Middle frontal gyrus (tissue), 1 donor: ENCODE measurements around the gene NUPR2.
"Not testable (repeated sequence)": the region's sequence is repeated elsewhere in the genome, so short reads cannot be mapped to it uniquely, and the experiment has no call there.

Experiments
- DNase-seq: peaks from one replicate; pipeline ENCODE4 v3.0.0-alpha.2; 2015; ENCODE audit warnings: low spot score; ENCODE audit errors: extremely low spot score

The NUPR2 gene, protein sequence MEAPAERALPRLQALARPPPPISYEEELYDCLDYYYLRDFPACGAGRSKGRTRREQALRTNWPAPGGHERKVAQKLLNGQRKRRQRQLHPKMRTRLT

DNA sequence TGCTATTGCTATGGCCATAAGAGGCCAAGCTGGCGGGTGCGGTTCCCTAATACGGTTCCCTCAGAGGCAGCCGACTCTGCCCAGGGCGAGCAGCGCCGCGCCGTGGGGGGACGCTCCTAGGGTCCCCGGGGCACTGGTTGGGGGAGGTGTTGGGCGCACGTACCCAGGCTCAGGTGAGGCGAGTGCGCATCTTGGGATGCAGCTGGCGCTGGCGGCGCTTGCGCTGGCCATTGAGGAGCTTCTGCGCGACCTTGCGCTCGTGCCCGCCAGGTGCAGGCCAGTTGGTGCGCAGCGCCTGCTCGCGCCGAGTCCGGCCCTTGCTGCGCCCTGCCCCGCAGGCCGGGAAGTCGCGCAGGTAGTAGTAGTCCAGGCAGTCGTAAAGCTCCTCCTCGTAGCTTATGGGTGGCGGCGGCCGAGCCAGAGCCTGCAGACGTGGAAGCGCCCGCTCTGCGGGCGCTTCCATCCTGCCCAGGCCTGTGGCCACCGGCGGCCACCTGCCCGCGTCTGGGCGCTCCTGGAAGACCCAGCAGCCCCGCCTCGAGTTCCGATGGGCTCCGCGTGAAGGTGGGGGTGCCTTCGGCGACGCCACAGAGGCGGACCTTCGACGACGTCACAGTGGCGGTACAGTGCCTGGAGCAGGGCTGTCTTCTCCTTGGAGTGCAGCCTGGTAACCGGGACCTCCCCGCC, at the start of gene NUPR2:
NUPR2 (minus strand) TSS at position 566 of the 687 bp plus-strand sequence; CDS start at position 463, 103 bp downstream.
- no peak for DNase-seq

DNA sequence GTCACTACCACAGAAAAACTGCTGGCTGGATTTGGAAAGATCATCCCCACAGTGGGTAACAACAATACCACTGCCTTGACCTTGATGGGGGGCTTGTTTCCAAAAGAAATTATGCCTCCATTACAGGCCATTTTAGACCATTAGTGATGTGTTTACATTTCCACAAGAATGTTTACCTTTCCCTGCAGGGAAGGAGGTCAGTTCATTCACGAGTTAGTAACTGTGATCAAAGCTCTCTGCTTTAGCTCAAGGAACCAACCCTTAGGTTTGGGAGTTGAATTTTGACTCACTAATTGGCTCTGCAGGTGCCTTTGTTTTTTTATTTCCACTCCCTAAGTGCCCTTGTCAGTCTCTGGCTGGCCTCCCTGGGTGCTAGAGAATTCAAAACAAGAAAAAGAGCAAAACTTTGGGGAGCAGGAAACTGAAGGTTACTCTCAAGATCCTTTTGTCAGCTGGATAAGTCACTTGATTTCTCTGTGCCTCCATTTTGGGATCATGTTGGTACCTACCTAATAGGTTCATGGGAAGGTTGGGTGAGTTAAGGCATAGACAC, 41.1 kb upstream of the NUPR2 start:
- no peak for DNase-seq

DNA sequence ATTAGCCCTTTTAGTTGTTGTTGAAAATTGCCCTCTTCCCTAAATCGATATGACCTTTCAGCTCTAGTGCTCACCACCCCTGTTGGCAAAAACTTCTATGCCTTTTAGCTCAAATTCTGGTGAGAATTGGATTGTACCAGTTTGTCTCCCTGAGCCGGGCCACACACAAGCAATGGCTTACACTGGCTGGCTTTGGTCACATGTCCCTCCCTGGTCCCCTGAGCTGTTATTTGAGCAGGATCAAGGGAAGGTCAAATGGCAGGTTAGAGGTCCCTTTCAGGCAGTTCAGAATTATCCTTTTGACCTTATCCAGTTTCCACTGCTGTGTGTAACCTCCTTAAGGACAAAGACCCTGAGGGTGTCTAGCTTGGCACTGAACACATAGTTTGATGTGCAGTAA, 14.8 kb upstream of the NUPR2 start:
- not testable (repeated sequence) for DNase-seq

DNA sequence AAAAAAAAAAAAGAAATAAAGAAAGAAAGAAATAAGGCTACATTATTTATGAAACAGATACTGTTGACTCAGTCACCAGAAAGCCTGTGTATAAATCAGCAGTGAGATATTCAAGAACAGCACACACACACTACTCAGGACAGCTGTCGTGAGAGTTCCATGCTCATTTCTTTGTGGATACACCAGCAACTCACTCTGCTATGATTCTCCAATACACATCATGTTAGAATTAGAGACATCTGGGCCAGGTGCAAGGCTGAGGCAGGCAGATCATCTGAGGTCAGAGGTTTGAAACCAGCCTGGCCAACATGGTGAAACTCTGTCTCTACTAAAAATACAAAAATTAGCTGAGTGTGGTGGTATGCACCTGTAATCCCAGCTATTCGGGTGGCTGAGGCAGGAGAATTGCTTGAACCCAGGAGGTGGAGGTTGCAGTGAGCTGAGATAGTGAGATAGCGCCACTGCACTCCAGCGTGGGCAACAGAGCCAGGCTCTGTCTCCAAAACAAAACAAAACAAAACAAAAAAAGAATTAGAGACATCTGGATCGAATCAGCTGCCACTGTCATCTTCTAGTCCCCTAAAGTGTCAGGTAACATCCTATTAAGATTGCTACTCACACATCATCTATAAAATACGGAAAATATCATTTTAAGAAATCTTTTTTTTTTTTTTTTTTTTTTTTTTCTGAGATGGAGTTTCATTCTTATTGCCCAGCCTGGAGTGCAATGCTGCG, 11.2 kb upstream of the NUPR2 start:
- DNase-seq, result no peak

DNA sequence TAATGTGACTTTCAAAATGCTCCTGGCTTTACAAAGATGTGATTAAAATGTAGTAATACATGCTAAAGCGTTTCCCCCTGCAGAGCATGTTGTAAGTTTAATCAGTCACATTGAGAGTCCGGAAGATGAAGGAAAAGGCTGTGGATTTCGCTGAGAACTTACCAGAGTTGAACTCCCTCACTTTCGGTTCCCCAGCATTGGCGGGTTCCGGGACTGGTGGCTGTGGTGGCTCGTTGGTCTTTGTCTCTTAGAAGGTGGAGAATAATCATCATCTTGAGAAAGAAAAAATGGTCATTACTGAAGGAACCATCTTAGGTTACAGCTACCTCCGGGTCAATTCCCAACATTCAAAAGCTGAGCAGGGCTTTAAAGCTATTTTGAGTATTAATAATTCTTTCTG, 9.6 kb upstream of the NUPR2 start:
- no peak for DNase-seq

DNA sequence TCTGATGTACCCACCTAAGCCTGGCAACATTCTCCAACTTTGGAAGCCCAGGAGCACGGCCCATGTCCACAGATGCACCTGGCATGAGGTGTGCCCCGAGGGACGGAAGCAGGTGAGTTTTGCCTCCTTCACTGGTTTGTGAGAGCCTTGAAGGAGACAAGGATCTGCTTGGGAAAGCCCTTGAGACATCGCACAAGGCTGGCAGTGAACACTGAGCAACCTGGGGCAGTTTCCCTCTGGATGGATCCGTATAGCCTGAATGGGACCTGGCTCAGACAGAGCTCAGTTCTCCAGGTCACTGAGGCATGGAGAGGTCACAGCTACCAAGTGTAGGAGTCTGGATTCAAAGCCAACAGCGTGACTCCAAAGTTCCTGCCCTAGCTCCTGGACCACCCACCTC, 8.8 kb upstream of the NUPR2 start:
- no peak for DNase-seq

DNA sequence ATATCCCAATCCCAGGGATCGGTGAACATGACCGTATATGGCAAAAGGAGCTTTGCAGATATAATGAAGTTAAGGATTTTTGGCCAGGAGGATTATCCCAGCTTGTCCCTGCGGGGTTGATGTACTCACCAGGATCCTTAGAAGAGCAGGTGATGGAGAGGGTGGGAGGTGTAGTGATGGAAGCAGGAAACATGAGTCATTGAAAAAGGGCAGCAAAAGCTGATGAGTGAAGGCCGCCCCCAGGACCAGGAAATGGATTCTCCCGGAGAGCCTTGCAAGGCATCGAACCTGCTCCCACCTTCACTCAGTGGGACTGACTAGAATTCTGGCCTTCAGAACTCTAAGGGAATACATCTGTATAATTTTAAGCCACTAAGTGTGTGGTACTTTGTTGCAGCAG, 5.2 kb upstream of the NUPR2 start:
- no peak for DNase-seq

DNA sequence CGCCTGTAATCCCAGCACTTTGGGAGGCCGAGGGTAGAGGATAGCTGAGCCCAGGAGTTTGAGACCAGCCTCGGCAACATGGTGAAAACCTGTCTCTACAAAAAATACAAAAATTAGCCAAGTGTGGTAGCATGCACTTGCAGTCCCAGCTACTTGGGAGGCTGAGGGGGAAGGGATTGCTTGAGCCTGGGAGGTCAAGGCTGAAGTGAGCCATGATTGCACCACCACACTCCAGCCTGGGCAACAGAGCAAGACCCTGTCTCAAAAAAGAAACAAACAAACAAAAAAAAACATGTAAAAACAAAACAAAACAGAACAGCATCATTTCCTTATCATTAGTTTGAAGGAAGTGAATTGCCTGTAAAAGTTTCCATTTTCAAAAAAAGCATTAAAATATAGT, 4.0 kb downstream of the NUPR2 start:
- DNase-seq, result not testable (repeated sequence)

DNA sequence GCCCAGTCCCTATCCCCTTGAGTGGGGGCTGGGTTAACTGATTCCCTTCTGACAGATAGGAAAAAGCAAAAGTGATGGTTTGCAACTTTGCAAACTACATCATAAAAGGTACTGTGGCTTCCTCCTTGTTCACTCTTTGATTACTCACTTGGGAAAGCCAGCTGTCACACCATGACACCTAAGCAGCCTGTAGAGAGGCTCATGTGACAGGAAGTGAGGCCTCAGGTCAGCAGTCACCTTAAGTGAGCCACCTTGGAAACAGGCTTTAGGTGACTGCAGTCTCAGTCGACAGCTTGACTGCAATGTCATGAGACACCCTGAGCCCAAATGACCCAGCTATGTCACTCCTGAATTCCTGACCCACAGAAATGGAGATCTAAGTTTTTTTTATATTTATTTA, 5.6 kb downstream of the NUPR2 start:
- no peak for DNase-seq

DNA sequence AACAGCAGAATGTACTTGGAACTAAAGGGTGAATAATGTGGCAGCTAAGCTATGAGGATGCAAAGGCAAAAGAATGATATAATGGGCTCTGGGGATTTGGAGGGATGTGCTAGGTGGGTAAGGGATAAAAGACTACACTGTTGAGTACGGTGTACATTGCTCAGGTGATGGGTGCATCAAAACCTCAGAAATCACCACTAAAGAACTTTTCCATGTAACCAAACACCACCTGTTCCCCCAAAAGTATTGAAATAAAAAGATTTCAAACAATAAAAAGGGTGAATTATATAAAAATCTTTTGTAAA, 8.3 kb downstream of the NUPR2 start:
- DNase-seq, result no peak

DNA sequence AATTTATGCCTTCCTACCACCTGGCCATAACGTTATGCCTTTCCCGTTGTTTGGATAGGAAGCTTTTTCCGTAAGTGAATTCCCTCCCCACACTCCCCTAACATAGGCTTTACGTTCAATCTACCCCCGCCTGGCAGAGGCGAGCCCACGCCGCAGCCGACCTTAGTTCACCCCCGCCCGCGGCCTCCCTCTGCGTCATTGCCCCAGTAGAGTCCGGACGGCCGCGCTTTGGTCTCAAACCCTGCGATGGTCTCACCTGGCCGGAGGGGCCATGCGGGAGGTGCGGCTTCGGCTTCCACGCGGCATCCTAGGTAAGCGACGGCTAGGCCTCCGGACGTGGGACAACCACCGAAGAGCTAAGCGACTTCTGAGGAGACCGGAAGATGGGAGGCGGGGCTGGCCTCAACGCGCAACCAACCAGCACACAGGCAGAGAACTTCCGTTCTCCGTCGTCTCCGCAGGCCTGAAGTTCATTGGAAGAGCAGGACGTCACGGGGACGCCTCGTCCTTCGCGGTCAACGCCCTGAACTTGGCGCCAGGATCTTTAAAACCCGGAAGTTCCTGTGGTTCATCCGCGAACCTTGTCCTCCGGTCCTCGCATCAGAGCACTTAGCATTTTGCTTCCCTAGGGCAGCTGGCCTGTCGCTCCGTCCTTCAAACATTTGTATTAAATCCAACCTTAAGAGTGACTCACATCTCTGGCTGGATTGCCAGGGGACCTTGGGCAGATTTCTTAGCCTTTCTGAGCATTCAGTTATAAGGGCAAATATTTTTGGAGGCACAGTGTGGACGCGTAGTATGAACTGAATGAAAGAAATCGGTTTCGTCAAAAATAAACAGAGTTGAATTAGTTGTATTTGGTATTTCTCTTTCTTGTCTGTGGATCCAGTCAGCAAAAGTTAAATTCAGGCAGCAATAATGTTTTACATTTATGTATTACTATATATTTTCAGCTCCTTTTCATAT, 9.8 kb downstream of the NUPR2 start, which contains the start of gene CHCHD2:
CHCHD2 (minus strand) TSS at position 369 of the 966 bp plus-strand sequence; CDS start at position 306, 63 bp downstream.
- DNase-seq, result peak; percentile 98

DNA sequence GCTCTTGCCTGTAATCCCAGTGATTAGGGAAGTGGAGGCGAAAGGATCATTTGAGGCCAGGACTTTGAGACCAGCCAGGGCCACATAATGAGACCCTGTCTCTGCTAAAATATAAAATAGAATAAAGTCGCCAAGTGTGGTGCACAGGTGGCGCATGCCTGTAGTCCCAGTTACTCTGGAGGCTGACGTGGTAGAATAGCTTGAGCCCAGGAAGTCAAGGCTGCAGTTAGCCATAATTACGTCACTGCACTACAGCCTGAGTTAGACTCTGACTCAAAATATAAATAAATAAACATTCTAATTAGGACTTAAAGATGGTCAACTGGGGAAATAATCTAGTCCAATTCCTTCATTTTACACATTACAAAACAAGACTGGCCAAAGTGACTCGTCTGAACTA, 10.7 kb downstream of the NUPR2 start:
- no peak for DNase-seq

DNA sequence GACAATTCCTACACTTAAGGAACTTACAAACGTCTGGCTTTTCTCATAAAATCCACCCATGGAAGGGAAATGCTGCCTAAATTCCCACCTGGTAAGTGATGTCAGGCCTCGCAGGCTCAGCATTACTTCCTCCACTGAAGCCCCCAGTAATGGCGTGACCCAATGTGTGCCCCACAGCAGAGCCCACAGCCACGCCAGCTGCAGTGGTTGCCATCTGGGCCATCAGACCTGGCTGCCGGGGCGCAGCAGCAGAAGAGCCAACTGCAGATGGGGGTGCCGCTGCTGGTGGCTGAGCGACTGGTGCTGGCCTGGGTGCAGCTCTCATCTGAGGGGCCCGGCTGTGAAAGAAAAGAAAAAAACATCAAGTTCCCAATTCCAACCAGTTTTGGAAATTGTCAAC, 12.1 kb downstream of the NUPR2 start:
- not testable (repeated sequence) for DNase-seq

DNA sequence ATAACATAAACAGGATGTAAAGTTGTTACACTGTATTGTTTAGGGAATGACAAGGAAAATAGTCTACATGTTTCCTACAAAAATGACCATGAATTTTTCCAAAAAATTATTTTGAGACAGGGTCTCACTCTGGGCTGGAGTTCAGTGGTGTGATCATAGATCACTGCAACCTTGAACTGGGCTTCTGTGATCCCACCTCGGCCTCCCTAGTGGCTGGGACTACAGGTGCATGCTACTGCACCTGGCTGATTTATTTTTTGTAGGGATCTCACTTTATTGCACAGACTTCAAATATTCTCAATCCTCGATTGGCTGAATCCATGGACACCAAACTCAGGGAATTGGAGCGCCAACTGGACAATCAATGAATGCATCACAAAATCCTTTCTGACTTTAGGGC, 16.6 kb downstream of the NUPR2 start:
- DNase-seq, result no peak

DNA sequence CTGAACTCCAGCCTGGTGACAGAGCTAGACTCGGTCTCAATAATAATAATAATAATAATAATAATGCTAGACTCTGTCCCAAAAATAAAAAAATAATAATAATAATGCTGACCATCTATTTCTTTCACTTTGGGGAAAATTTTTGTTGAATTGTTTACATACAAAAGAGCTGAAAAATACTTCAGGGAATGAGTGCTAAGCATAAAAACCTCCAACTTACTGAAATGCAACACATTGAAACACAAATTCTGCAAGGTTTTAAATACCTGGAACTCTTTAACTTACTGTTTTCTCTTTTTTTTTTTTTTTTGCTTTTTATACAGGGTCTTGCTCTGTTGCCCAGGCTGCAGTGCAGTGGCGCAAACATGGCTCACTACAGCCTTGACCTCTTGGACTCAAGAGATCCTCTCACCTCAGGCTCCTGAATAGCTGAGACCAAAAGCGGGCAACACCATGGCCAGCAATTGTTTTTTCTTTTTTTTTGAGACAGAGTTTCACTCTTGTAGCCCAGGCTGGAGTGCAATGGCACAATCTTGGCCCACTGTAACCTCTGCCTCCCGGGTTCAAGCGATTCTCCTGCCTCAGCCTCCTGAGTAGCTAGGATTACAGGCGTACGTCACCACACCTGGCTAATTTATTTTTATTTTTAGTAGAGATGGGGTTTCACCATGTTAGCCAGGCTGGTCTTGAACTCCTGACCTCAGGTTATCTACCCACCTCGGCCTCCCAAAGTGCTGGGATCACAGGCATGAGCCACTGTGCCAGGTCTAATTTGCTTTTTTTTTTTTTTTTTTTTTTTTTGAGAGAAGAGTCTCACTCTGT, 17.8 kb downstream of the NUPR2 start:
- DNase-seq, result not testable (repeated sequence)

DNA sequence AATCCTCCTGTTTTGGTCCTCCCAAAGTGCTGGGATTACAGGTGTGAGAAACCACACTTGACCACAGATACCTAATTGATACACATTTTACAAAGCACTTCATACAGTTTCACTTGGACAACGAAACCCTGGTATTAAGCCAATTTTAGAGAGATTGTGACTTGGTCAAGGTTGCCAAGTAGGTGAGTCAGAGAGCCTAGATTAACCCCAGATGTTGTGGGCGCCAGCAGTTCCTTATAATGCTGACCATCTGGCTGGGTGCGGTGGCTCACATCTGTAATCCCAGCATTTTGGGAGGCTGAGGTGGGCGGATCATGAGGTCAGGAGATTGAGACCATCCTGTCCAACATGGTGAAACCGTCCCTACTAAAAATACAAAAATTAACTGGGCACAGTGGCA, 18.5 kb downstream of the NUPR2 start:
- DNase-seq, result no peak

DNA sequence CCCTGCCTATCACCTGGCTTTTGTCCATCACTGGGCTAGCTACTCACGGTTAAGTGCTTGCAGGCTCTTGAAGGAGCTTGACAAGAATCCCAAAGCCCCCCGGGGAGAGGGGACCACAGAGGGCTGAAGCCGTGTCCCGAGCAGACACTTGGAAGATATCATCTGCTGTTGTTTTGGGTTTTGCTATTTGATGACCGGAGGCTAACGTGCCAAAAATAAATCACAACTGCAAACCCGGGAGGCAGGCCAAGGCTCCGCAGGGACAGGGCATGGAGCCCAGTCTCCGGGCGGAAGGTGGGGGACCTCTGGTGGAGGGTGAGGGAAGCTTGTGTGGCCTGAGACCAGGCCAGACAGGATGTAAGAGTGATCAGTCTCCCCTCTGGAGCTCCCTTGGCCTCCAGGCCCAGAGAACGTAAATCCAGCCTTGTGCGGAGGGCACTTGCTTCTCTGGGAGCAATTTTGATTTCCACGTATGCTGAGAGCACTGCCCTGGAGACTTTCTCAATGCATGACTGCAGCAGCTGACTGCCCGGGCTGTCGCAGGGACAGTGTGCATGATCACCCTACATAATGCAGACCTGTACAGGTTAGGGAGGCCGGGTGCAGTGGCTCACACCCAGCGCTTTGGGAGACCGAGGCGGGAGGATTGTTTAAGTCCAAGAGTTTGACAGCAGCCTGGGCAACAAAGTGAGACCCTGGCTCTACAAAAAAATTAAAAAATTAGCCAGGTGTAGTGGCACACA, 23.3 kb downstream of the NUPR2 start, which contains the start of gene PHKG1:
PHKG1 (minus strand) TSS at position 164 of the 743 bp plus-strand sequence. CDS start 4,011 bp downstream, outside the sequence.
- peak; percentile 18 for DNase-seq

DNA sequence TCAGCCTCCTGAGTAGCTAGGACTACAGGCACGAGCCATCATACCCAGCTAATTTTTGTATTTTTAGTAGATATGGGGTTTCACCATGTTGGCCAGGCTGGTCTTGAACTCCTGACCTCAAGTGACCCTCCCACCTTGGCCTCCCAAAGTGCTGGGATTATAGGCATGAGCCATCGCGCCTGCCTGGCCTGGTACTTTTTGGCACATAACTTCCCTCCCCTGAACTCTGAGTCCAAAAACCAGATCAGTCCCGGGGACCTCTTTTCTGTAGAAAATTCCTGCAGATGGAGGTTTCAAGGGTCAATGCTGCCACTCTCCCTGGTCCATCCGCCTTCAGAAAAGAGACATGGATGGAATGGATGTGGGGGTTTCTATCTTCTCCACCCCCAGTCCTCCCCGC, 23.8 kb downstream of the NUPR2 start:
- DNase-seq, result not testable (repeated sequence)

DNA sequence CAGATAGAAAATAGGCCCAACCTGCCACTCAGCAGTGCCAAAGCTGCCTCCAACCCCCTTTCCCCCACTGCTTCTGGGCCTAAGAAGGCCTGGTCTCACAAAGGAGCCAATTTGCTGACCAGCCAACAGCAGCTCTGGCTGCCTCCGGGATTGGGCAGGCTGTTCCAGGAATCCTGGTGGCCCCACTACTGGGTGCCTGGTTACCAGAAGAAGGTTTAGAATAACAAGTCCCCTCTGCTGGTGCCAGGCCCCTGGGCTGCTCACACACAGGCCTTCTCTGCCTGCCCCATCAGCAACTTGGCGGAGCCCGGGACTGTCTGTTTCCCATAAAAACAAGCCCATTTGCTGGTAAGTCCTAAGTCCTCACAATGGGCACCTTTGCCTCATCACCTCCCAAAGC, 24.6 kb downstream of the NUPR2 start:
- DNase-seq, result peak; percentile 28

DNA sequence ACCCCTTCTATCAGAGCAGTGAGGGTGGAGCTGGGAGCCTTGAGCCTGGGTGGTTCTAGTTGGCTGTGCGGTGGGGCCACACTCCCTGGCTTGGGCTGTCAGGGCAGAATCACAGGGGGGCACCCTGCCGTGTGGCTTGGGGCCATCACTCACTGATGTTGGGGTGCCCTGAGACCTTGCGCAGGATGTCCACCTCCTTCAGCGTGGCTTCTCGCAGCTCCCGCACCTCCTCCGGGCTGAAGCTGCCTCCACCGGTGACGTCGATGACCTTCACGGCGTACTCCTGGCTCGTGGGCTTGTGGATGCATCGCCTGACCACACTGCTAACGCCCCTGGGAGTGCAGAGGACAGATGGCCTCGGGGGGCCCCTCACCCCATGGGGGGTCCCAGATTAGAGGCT, 28.8 kb downstream of the NUPR2 start:
- no peak for DNase-seq
